ENCODE results near the gene CHMP6.

CHMP6 gene
- total RNA-seq, result 22.8 to 36.4 (median 30.0) reads per million in 4 experiments

DNA sequence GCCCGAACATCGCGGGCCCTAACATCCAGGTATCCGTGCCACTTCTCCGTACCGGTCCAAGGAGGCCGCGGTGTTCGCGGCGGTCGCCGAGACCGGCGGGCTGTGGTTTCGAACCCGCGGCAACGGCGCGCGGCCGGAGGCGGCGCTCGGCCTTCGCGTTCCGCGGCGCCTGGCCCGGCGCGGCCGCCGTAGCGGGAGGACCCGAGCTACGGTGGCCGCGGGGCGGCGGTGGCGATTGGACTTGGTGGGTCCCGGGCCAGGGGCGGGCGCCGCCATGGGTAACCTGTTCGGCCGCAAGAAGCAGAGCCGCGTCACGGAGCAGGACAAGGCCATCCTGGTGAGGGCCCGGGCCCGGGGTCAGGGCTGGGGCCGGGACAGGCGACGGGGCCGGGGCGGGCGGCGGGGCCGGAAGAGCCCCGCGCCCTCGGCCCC is at the start of gene CHMP6:
Gene CHMP6 (plus strand): TSS at position 197 of the 432 bp plus-strand sequence. CDS start 78 bp downstream, at position 275.
- peak; percentile 50 for DNase-seq

GRCh38 chr17:80942423-80943345 is 49.0 kb upstream of the CHMP6 start:
- no peak for DNase-seq

DNA sequence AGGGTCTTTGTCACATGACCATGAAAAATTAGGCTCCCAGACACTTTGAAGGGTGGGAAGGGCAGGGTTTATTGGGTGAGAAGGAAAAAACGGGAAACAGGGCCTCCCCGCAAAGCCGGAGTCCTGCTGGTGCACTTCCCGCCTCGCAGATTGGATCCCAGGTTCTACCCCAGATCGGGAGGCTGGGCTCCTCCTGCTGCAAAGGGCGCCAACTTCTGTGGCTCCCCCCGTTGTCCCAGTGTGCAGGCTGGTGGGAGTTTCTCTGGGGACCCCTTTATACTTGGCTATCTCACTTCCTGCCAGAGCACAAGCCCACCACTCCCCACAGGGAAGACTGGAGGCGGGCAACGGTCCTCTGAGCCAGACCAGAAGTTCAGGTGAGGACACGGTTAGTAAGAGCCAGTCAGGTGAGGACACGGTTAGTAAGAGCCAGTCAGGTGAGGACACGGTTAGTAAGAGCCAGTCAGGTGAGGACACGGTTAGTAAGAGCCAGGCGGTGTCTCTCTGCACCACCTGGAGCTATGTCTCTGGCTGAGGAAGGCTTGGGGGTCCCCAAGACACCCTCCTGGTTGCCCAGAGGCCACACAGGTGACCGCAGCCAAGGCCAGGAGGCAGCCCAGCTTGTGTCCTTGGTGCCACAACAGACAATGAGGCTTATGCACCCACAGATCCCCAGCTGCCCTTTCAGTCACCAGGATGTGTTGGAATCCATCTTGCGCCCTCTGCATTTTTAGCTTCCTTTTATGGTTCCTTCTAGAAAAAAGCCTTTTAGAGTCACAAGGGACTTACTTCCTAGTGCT is 48.1 kb upstream of the CHMP6 start:
- no peak for DNase-seq

- DNase-seq, result no peak
Measured at GRCh38 chr17:80944326-80944725, 47.3 kb upstream of the CHMP6 start.

DNA sequence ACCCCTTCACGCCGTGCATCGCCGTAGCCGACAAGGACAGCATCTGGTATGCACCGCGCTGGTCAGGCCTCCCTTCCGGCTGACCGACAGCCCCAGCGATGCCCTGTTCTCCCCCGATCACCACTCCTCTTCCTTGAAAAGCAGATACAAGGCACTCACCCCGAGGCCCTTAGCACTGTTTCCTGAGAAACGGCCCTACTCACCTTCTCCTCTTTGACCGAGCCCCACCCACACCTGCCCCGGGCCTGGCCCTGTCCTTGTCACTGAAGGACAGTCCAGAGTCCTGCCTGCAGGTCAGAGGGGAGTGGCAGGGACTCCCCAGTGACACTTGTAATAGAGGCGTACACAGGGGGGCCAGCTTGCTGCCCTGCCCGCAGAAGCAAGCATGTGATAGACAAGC is 45.9 kb upstream of the CHMP6 start:
- no peak for DNase-seq

GRCh38 chr17:80946449-80946848 is 45.2 kb upstream of the CHMP6 start:
- no peak for DNase-seq

- DNase-seq, result no peak
Measured at GRCh38 chr17:80947200-80947940, 44.3 kb upstream of the CHMP6 start.

DNA sequence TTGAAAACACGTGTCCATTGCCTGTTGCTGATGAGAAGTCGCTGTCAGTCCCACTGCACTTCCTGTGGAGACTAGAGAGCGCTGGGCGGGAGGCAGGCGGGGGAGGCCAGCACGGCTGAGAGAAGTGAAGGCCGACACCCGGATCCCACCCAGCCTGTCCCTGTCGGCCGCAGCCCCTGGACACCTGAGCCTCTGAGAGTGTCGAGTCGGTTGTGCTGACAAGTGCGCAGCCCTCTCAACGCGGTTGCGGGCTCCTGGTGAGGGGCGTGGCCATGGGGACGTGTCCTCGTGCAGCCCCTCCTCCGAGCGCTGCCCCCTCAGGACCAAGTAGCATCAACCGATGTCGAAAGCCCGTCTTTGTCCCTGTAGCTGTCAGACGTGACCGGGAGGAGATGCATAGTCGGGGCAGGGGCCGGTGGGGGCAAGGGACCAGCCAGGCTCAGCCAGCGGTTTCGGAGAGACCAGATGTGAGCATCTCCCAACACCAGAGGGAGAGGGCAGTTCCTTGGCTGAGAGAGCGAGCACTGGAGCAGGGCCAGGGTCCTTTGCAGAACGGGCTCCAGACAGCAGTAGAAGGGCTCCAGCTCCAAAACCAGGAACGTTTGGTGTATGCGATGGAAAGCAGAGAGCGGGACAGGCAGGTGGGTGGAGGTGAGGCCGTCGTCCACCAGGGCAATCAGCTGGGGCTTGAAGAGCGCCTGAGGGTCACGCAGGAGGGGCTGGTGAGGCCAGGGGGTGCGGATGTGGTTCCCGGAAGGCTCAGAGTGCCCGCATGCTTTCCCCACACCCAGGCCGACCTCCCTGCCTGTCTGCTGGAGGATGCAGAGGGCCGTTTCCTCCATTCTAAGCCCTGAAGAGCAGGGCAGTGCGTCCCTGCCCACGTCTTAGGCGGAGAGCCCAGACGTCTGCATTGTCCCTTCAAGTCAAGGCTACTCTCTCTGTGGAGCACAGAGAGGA is 43.3 kb upstream of the CHMP6 start:
- DNase-seq, result no peak

GRCh38 chr17:80948976-80949450 is 42.6 kb upstream of the CHMP6 start:
- DNase-seq, result no peak

DNA sequence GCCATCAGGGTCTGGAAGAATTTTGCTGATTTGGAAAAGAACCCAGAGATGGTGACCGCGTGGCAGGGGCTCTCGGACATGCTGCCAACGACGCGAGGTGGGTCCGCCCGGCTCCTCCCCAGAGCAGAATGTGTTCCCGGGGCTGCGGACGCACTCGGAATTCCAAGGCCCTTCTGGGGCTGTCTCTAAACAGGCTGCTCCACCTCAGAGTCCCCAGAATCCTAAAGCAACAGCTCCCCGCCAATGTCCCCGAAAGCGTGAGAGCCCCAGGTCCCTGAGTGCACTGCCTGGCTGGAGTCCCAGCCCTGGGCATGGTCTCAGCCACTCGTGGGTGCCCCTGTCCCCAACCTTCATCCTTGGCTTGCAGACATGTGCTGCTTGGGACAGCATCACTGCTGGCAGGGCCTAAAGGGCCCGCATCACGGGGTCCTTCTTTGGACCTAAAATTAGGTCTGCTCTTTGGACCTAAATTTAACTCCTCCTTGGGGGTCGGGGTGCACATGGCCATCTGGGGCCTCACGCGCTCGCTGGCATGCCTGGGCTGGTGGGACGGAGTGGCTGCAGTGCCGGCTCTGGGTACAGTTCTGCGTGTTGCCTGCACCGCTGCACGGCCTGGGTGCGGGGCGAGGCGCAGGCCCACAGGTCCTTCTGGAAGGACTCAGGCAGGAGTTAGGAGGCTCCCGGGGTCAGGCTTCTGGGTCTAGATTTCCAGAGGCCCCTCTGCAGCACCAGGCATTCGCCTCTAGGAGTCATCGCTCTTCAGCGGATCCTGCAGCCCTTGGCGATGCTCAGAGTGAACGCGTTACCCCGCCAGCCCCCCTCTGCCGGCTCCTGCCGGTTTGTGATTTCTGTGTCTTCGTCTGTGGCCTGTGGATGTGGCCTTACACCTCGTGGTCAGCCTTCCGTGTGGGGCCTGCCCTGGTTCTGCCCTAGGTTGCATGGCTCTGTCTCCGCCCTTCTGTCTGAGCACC is 41.9 kb upstream of the CHMP6 start:
- no peak for DNase-seq

DNA sequence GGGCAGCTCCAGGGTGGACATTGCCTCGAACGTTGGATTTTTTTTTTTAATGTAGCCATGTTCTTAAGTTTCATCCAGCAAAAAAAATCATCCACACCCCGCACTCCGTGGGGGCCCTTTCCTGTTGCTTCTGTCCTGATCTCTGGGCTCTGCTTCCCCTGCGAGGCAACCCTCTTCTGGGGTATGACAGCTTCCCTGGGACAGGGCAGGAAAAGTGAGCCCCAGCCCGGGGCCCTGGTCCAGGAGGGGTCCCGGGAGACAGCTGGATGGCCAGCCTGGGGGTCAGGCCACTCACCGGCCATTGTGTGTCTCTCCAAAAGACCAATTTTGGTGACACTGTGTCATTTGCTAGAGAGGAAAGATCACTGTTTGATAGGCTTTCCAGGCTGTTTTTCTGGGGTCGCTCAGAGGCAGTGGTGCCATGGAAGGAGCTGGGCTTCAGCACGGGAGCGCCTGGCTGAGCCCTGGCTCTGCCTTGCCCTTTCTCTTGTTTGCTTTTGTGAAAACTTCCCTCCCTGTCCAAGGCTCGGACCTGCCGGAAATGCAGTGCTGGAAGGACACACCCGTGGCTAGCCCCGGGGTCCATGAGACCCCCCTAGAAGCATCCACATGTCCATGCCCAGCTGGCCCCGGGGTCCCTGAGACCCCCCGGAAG is 41.0 kb upstream of the CHMP6 start:
- DNase-seq, result no peak

DNA sequence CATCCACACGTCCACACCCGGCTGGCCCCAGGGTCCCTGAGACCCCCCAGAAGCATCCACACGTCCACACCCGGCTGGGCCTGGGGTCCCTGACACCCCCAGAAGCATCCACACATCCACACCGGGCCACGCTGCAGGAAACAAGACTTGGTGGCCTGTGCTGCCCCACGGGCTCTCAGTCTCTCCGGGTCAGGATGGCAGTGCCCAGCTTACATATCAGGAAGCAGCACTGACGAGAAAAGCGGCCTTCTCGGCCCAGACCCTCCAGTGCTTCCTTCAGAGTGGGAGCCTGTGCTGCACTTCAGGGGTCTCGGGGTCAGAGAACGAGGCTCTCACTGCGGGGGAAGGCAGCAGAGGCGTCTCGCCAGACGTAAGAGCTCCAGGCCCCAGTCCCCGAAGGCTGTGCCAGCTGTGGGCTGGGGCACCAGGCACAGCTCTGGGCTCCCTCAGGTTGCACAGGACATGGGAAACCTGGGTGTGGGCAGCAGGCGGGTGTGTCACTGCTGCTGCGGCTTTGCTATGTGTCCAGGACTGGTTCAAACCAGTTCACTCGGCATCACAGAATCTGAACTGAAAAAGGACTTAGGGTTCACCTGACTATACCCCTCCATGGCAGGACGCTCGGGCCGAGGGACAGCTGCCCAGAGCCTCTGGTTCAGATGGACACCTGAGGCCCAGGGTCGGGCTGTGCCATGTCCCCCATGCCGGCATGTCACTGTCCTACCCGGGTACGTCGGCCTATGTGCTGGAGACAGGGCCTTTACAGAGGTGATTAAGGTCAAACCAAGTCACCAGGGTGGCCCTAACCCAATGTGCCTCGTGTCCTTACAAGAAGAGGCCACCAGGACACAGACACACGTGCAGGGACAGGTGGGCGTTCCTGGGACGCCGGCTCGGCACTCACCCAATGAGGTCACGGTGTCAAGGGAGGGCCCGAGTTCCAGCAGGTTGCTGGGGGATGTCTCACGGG is 40.2 kb upstream of the CHMP6 start:
- DNase-seq, result no peak

GRCh38 chr17:80952291-80952690 is 39.4 kb upstream of the CHMP6 start:
- DNase-seq, result no peak

DNA sequence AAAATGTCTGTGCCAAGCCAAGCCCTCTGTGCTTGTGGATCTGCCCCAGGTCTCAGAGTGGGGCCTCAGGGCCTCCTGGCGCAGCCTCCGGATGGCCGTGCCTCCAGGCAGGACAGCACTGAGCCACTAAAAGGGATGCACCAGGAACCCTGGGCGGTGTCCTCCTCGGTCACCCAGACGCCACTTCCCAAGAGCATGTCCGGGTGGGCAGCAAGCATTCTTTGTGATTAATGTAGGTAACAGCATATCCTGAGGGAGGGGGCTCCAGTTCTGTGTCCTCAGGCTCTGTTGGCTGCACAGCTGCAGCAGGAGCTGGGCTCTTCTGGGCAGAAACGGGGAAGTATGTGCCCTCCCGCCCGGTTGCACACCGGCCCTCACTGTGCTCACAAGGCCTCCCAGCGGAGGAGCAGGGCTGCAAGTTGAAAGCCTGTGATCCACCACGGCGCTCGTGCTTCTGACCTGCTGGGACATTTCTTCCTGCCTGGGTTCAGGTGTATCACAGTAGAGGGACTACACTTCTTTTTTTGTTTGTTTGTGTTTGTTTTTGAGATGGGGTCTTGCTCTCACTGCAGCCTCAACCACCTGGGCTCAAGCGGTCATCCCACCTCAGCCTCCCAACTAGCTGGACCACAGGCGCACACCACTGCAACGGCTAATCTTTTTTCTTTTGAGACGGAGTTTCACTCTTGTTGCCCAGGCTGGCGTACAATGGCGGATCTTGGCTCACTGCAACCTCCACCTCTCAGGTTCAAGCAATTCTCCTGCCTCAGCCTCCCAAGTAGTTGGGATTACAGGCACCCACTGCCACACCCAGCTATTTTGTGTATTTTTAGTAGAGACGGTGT is 37.9 kb upstream of the CHMP6 start:
- no peak for DNase-seq

GRCh38 chr17:80955078-80955477 is 36.6 kb upstream of the CHMP6 start:
- DNase-seq, result no peak

DNA sequence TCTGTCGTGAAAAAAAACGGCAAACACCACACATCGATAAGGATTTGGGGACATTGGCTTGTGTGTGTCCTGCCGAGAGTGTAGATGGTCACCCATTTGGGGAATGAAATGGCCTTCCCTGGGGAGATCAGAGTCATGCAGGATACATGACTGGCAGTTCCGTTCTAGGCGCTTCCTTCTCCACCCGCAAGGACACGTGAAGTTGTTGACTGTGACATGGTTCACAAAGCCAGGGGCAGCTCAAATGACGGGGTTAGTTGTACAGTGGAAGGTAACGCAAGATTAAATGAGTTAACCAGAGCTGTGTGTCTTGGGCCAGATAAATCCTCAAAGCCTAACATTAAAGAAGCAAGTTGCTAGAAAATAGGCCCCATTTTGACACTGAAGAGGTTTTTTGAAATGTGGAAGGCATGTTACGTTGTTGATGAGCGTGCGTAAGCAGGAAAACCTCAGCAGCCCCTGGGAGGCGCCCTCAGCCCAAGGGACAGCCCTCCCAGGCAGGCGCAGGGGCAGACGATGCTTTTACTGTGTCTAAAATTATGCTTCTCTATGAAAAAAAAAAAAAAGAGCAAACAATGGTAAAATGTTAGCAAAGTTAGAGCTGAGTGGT is 35.9 kb upstream of the CHMP6 start:
- no peak for DNase-seq
